H1 (cell line): ENCODE data around the gene ZNF423. TPM values are rescaled to one million over a fixed set of nuclear protein-coding genes. Genes with fewer than 3 reads are reported as not detected.
"Not testable (repeated sequence)": the region's sequence is repeated elsewhere in the genome, so short reads cannot be mapped to it uniquely, and the experiment has no call there.

Experiments used
- CTCF ChIA-PET: fragments of 300-600 bp; sonication (Branson Sonifier 250); formaldehyde crosslinking; loops from one replicate; lab custom pipeline; 2021; ENCODE audit not compliant: partially characterized antibody; lab: Charles Lee
- POLR2A ChIA-PET: fragments of 300-600 bp; sonication (Branson Sonifier 250); formaldehyde crosslinking; loops from one replicate; lab custom pipeline; 2021; ENCODE audit warnings: inconsistent platforms; ENCODE audit not compliant: partially characterized antibody; lab: Charles Lee
- DNase-seq, 2 experiments: peaks; one replicate each; pipeline versions ENCODE4 v3.0.0 to v3.0.0-alpha.2; 2010 to 2022; ENCODE audit warnings: low spot score in 2 of 2, low read depth in 1 of 2, mixed read lengths in 1 of 2
- FAIRE-seq: peaks from 2 replicates; lab custom pipeline; 2011; peaks lifted over from hg19 to GRCh38; lab: Jason Lieb, UNC
- H2AFZ ChIP-seq: 2 replicates; pipeline ENCODE4 v1.8.1; 2012; ENCODE audit warnings: low read length, inconsistent platforms
- H2AK5ac ChIP-seq: 2 replicates; pipeline ENCODE4 v1.6.1; 2013; ENCODE audit warnings: low read depth, low read length
- H2BK120ac ChIP-seq: replicated peaks from 2 replicates; pipeline ENCODE3; 2013; ENCODE audit warnings: low read depth, low read length, inconsistent platforms
- H2BK12ac ChIP-seq: 2 replicates; pipeline ENCODE4 v1.6.1; 2013; ENCODE audit warnings: low read depth, low read length
- H2BK15ac ChIP-seq: 2 replicates; pipeline ENCODE4 v1.6.1; 2013; ENCODE audit warnings: low read length
- H2BK20ac ChIP-seq: 2 replicates; pipeline ENCODE4 v1.6.1; 2013; ENCODE audit warnings: low read length
- H2BK5ac ChIP-seq: 2 replicates; pipeline ENCODE4 v1.6.1; 2013; ENCODE audit warnings: low read depth, low read length
- H3K14ac ChIP-seq: 2 replicates; pipeline ENCODE4 v1.6.1; 2013; ENCODE audit warnings: inconsistent platforms; ENCODE audit not compliant: insufficient read length
- H3K18ac ChIP-seq: 2 replicates; pipeline ENCODE4 v1.6.1; 2013; ENCODE audit warnings: low read length; ENCODE audit errors: extremely low read depth
- H3K23ac ChIP-seq: 2 replicates; pipeline ENCODE4 v1.6.1; 2013; ENCODE audit warnings: inconsistent platforms; ENCODE audit not compliant: insufficient read length
- H3K23me2 ChIP-seq: 2 replicates; pipeline ENCODE4 v1.6.1; 2013; ENCODE audit warnings: low read depth, low read length
- H3K27ac ChIP-seq: 2 replicates; pipeline ENCODE4 v1.6.1; 2011; ENCODE audit warnings: low read depth, low read length, inconsistent platforms
- H3K27me3 ChIP-seq, 4 experiments: replicated peaks in 1 of 4; 1 replicate in 1 of 4; 2 replicates in 3 of 4; pipeline versions ENCODE4 v1.6.1 to v1.8.1; 2011 to 2013; ENCODE audit warnings: low read length in 3 of 4, mild to moderate bottlenecking in 3 of 4, inconsistent platforms in 2 of 4, mixed read lengths in 2 of 4, moderate library complexity in 1 of 4; ENCODE audit not compliant: control insufficient read depth in 3 of 4, insufficient read depth in 3 of 4; ENCODE audit errors: extremely low read depth in 1 of 4
- H3K36me3 ChIP-seq, 4 experiments: 2 replicates each; pipeline versions ENCODE4 v1.6.1 to v1.8.1; 2011 to 2013; ENCODE audit warnings: mild to moderate bottlenecking in 4 of 4, low read length in 3 of 4, moderate library complexity in 2 of 4, control low read depth in 1 of 4, inconsistent platforms in 1 of 4; ENCODE audit not compliant: insufficient read depth in 4 of 4, control insufficient read depth in 2 of 4
- H3K4ac ChIP-seq: replicated peaks from 2 replicates; pipeline ENCODE3; 2013; ENCODE audit warnings: low read length, low read depth, mixed read lengths, inconsistent platforms; ENCODE audit not compliant: insufficient read length
- H3K4me1 ChIP-seq, 4 experiments: replicated peaks in 1 of 4; 1 replicate in 1 of 4; 2 replicates in 3 of 4; pipeline versions ENCODE4 v1.6.1 to v1.8.1; 2011 to 2013; ENCODE audit warnings: low read length in 3 of 4, inconsistent platforms in 2 of 4, mixed read lengths in 1 of 4; ENCODE audit not compliant: insufficient read depth in 4 of 4, control insufficient read depth in 3 of 4
- H3K4me2 ChIP-seq, 2 experiments: 2 replicates each; pipeline versions ENCODE4 v1.6.1 to v1.8.1; 2011 to 2013; ENCODE audit warnings: low read depth in 2 of 2, low read length in 2 of 2, control low read depth in 1 of 2, inconsistent platforms in 1 of 2, mild to moderate bottlenecking in 1 of 2; ENCODE audit not compliant: insufficient read depth in 1 of 2
- H3K4me3 ChIP-seq, 4 experiments: fragments of 200-600, 300-600 bp in 1 of 4; sonication (generic), shearing (Covaris generic), sonication (Bioruptor Twin) in 1 of 4; 2 replicates each; pipeline versions ENCODE4 v1.5.1 to v1.8.1; 2011 to 2016; ENCODE audit warnings: low read length in 4 of 4, low read depth in 3 of 4, control low read depth in 2 of 4, inconsistent platforms in 2 of 4, mild to moderate bottlenecking in 2 of 4, mixed read lengths in 1 of 4, moderate library complexity in 1 of 4; ENCODE audit not compliant: insufficient read depth in 2 of 4; ENCODE audit errors: extremely low read depth in 1 of 4
- H3K56ac ChIP-seq: replicated peaks from 2 replicates; pipeline ENCODE3; 2013; ENCODE audit warnings: low read depth, mild to moderate bottlenecking, mixed read lengths, low read length, inconsistent platforms; ENCODE audit not compliant: insufficient read length
- H3K79me1 ChIP-seq: 2 replicates; pipeline ENCODE4 v1.6.1; 2013; ENCODE audit warnings: low read depth, low read length, control low read depth
- H3K79me2 ChIP-seq, 2 experiments: 2 replicates each; pipeline versions ENCODE4 v1.6.1 to v1.8.1; 2012 to 2013; ENCODE audit warnings: low read length in 2 of 2, mild to moderate bottlenecking in 2 of 2, inconsistent platforms in 1 of 2; ENCODE audit not compliant: insufficient read depth in 2 of 2, control insufficient read depth in 1 of 2
- H3K9ac ChIP-seq, 4 experiments: replicated peaks in 1 of 4; 1 replicate in 1 of 4; 2 replicates in 3 of 4; pipeline versions ENCODE4 v1.6.1 to v1.8.1; 2011 to 2013; ENCODE audit warnings: low read depth in 3 of 4, low read length in 3 of 4, control low read depth in 2 of 4, mild to moderate bottlenecking in 2 of 4, moderate library complexity in 2 of 4, inconsistent platforms in 1 of 4; ENCODE audit errors: extremely low read depth in 1 of 4
- H3K9me3 ChIP-seq, 2 experiments: 2 replicates each; pipeline versions ENCODE4 v1.6.1 to v1.8.1; 2012 to 2013; ENCODE audit warnings: mild to moderate bottlenecking in 2 of 2, moderate library complexity in 2 of 2, control low read depth in 1 of 2, inconsistent platforms in 1 of 2, low read depth in 1 of 2, low read length in 1 of 2, mixed read lengths in 1 of 2; ENCODE audit not compliant: insufficient read depth in 2 of 2
- H4K20me1 ChIP-seq, 2 experiments: replicated peaks in 1 of 2; 2 replicates each; pipeline versions ENCODE3 to v1.8.1; 2011 to 2013; ENCODE audit warnings: inconsistent platforms in 2 of 2, low read length in 2 of 2, mild to moderate bottlenecking in 1 of 2; ENCODE audit not compliant: insufficient read depth in 2 of 2, control insufficient read depth in 1 of 2
- H4K5ac ChIP-seq: 2 replicates; pipeline ENCODE4 v1.6.1; 2013; ENCODE audit warnings: low read length, low read depth, mixed read lengths, inconsistent platforms; ENCODE audit not compliant: insufficient read length
- H4K8ac ChIP-seq: 2 replicates; pipeline ENCODE4 v1.8.0; 2013; ENCODE audit warnings: mild to moderate bottlenecking, moderate library complexity, low read length, inconsistent platforms; ENCODE audit not compliant: insufficient read depth; ENCODE audit errors: extremely low read depth
- H4K91ac ChIP-seq: replicated peaks from 2 replicates; pipeline ENCODE3; 2013; ENCODE audit warnings: low read length, mixed read lengths, inconsistent platforms; ENCODE audit not compliant: insufficient read length
- WGBS, 2 experiments: shearing (Covaris generic) in 1 of 2; methylation state at CpG; one replicate each; pipeline versions ENCODE4 v1.1.6 to v1.1.7; 2013 to 2015; ENCODE audit warnings: low lambda C conversion rate in 2 of 2, mixed read lengths in 2 of 2, inconsistent platforms in 1 of 2, low coverage in 1 of 2, missing lambda C conversion rate in 1 of 2; ENCODE audit not compliant: insufficient replicate concordance in 2 of 2, insufficient coverage in 1 of 2, insufficient read length in 1 of 2; ENCODE audit errors: extremely low coverage in 1 of 2, missing lambda C conversion rate in 1 of 2; 5-methylcytosine and 5-hydroxymethylcytosine counted together
- polyA plus RNA-seq, 7 experiments: library from polyadenylated mRNA; depleted of rRNA in 3 of 7; stranded (reverse) in 5 of 7; unstranded in 2 of 7; fragments of >200 nt in 5 of 7; fragments of 200-250 nt in 2 of 7; gene quantifications; 1 replicate in 5 of 7; 2 replicates in 1 of 7; 4 replicates in 1 of 7; pipeline versions ENCODE4 v1.2.1 to v1.2.3, GENCODE V29; 2011 to 2013; ENCODE audit warnings: missing spikeins in 2 of 7, mixed read lengths in 2 of 7
- total RNA-seq: library from RNA; stranded (reverse); fragmentation: NEBNext Ultra II Directional; extraction: Animal tissue kit (Norgen Biotek cat#: 25700); gene quantifications from 2 replicates; pipeline ENCODE4 v1.2.1, GENCODE V29; 2021

The ZNF423 gene
- total and polyA plus RNA-seq, 2 of the 8 experiments (the other 6 are each of a cell fraction or from before 2014, with no cell fraction given), result 38.2 to 52.3 TPM

DNA sequence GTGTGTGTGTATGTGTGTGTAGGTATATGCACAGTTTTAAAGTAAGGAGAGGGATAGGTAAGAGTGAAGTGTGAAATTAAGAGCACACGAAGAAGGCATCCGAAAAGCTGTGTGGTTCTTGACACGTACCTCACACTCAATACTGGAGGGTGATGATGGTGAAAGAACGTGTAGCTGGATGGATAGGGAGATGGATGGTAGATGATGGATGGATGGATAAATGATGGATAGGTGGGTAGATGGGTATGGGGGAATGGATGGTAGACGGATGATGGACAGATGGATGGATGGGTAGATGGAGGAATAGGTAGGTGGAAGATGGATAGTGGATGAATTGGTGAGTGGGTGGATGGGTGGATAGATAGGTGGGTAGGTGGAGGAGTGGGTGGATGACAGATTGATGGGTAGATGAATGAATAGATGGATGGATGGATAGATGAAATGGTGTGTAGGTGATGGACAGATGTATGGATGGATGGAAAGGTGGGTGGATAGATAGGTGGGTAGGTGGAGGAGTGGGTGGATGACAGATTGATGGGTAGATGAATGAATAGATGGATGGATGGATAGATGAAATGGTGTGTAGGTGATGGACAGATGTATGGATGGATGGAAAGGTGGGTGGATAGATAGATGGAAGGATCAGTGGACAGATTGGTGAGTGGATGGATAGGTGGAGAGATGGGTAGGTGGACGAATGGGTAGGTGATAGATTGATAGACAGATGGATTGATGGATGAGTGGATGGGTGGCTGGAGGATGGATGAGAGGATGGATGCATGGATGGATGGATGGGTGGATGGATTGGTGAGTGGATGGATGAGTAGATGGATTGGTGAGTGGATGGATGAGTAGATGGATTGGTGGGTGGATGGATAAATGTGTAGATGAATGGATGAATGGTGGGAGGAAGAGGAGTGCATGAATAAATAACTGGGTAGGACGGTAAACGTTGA is 349.6 kb downstream of the ZNF423 start:
- H2BK20ac ChIP-seq, H2AK5ac ChIP-seq, H3K23ac ChIP-seq, POLR2A ChIA-PET, H3K9me3 ChIP-seq, H3K23me2 ChIP-seq, H3K79me2 ChIP-seq, H3K4ac ChIP-seq, H2AFZ ChIP-seq, H2BK5ac ChIP-seq, H2BK15ac ChIP-seq, H3K27me3 ChIP-seq, H3K4me3 ChIP-seq, H3K14ac ChIP-seq, H2BK120ac ChIP-seq, H3K79me1 ChIP-seq, H3K36me3 ChIP-seq, H4K20me1 ChIP-seq, H4K91ac ChIP-seq, FAIRE-seq, DNase-seq, H3K4me1 ChIP-seq, H3K9ac ChIP-seq, H4K5ac ChIP-seq, H2BK12ac ChIP-seq, H4K8ac ChIP-seq, H3K27ac ChIP-seq, H3K4me2 ChIP-seq, H3K18ac ChIP-seq: not testable (repeated sequence)
- H3K56ac ChIP-seq, result peak overlapping the region; percentile 90
- WGBS, 2 experiments, result 79 to 100% methylated on average over 5 to 8 of the region's 8 CpGs
- CTCF ChIA-PET, result interaction anchor here (1.7 to 2.1 kb wide), 2 partner anchors 50 to 66 kb away, joined by 3 to 7 read pairs; no protein-coding TSS in a partner anchor
